Thymus (tissue), 11 donors: ENCODE results near the gene GASK1B. TPM values are rescaled to one million over a fixed set of nuclear protein-coding genes. Genes with fewer than 3 reads are reported as not detected.

ENCODE experiments used
- DNase-seq, 9 donors: peaks; one replicate each; pipeline ENCODE4 v3.0.0-alpha.2; 2013; ENCODE audit warnings: low spot score in 9 of 9, low read depth in 6 of 9, missing footprints in 1 of 9
- H3K27ac ChIP-seq, 2 donors: one replicate each; pipeline ENCODE4 v1.5.1; 2013; ENCODE audit warnings: control low read depth in 1 of 2, low read depth in 1 of 2, low read length in 1 of 2, mild to moderate bottlenecking in 1 of 2, moderate library complexity in 1 of 2
- H3K27me3 ChIP-seq, 2 donors: one replicate each; pipeline ENCODE4 v1.5.1; 2013; ENCODE audit warnings: low read length in 1 of 2; ENCODE audit not compliant: control insufficient read depth in 2 of 2, insufficient read depth in 1 of 2
- H3K36me3 ChIP-seq, 2 donors: one replicate each; pipeline ENCODE4 v1.5.1; 2013; ENCODE audit warnings: low read length in 1 of 2, mild to moderate bottlenecking in 1 of 2, moderate library complexity in 1 of 2; ENCODE audit not compliant: control insufficient read depth in 2 of 2, insufficient read depth in 2 of 2
- H3K4me1 ChIP-seq, 2 donors: one replicate each; pipeline ENCODE4 v1.5.1; 2013; ENCODE audit warnings: low read length in 2 of 2; ENCODE audit not compliant: control insufficient read depth in 2 of 2, insufficient read depth in 2 of 2
- H3K4me3 ChIP-seq, 2 donors: one replicate each; pipeline ENCODE4 v1.5.1; 2013; ENCODE audit warnings: low read length in 2 of 2, control low read depth in 1 of 2, mild to moderate bottlenecking in 1 of 2
- H3K9me3 ChIP-seq, 2 donors: one replicate each; pipeline ENCODE4 v1.5.1; 2013; ENCODE audit warnings: low read length in 1 of 2, mild to moderate bottlenecking in 1 of 2; ENCODE audit not compliant: control insufficient read depth in 2 of 2, insufficient read depth in 1 of 2
- WGBS: extraction: QIAGEN DNeasy Blood & Tissue Kit; methylation state at CpG from one replicate; pipeline ENCODE4 v1.1.7; 2013; 5-methylcytosine and 5-hydroxymethylcytosine counted together
- polyA plus RNA-seq: library from polyadenylated mRNA; stranded (reverse); fragments of 200-250 nt; gene quantifications from one replicate; pipeline ENCODE4 v1.2.3, GENCODE V29; 2013
- total RNA-seq: library from RNA; stranded (reverse); fragments of 120-200 nt; gene quantifications from one replicate; pipeline ENCODE4 v1.2.4, GENCODE V29; 2013
- donor health status: healthy.

GASK1B gene
- total and polyA plus RNA-seq, 2 donors: 3.5 to 5.7 TPM

- H3K36me3 ChIP-seq: no peaks in the 10 kb centered on the region
- no peak overlapping the region for H3K4me3 ChIP-seq
- no peaks in the 10 kb centered on the region for H3K9me3 ChIP-seq
- no peaks in the 10 kb centered on the region for H3K27me3 ChIP-seq
- H3K27ac ChIP-seq: no peak overlapping the region
- H3K4me1 ChIP-seq: no peaks in the 10 kb centered on the region
- no peak for DNase-seq
- 94% methylated on average over 5 of the region's 5 CpGs for WGBS
These were observed 19.8 kb upstream of the GASK1B start for GRCh38 chr4:158192439-158193158.

DNA sequence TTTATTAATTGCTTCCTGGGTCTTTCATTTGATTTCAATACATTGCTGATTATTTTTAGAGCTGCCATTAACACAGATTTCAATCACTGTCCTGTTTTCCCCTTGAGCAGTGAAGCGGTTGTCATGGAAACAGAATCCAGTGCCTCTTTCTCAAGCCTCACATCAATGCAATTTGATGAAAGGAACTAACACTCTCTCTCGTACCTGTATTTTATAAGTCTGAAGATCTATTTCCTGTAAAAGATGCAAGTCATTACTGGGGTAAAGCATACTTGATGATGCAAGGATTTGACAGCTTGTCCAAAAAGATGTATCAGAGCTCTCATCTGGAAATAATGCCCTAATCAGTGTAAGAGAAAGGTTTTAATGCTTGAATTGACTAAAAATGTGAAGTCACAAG is 17.9 kb upstream of the GASK1B start:
- no peaks in the 10 kb centered on the region for H3K4me1 ChIP-seq
- 54% methylated on average over 2 of the region's 2 CpGs for WGBS
- H3K4me3 ChIP-seq: no peak overlapping the region
- no peak overlapping the region for H3K27ac ChIP-seq
- DNase-seq: no peak
- no peaks in the 10 kb centered on the region for H3K27me3 ChIP-seq
- H3K36me3 ChIP-seq: no peaks in the 10 kb centered on the region
- no peaks in the 10 kb centered on the region for H3K9me3 ChIP-seq

DNA sequence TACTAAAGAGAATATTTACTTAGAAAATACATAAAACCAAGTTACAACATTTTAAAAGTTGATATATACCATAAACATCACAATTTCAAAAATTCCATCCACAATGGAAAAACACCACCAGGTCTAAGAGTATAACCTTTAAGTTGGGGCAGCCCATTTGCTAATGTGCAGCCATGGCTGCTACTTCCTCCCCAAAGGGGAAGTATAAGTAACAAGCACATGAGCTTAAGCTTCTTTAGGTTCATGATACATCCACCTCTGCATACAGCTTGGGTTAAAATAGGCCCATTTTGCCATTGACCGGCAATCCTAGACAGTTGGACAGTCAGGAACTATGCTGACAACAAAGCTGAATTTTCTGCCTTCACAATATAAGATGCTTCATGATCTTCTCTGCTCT is 16.6 kb upstream of the GASK1B start:
- Histone ChIP-seq H3K9me3 (no peaks in the 10 kb centered on the region), H3K36me3 (no peaks in the 10 kb centered on the region), H3K27me3 (no peaks in the 10 kb centered on the region), H3K27ac (no peak overlapping the region), H3K4me1 (no peaks in the 10 kb centered on the region), H3K4me3 (no peak overlapping the region)
- DNase-seq: no peak
- 100% methylated on average over 1 of the region's 1 CpG for WGBS

GRCh38 chr4:158186815-158187214 is 14.0 kb upstream of the GASK1B start:
- no peaks in the 10 kb centered on the region for H3K4me1 ChIP-seq
- H3K4me3 ChIP-seq: no peak overlapping the region
- WGBS: 52% methylated on average over 2 of the region's 2 CpGs
- H3K27me3 ChIP-seq: no peaks in the 10 kb centered on the region
- DNase-seq: no peak
- H3K27ac ChIP-seq: no peak overlapping the region
- H3K9me3 ChIP-seq: no peaks in the 10 kb centered on the region
- H3K36me3 ChIP-seq: no peaks in the 10 kb centered on the region

DNA sequence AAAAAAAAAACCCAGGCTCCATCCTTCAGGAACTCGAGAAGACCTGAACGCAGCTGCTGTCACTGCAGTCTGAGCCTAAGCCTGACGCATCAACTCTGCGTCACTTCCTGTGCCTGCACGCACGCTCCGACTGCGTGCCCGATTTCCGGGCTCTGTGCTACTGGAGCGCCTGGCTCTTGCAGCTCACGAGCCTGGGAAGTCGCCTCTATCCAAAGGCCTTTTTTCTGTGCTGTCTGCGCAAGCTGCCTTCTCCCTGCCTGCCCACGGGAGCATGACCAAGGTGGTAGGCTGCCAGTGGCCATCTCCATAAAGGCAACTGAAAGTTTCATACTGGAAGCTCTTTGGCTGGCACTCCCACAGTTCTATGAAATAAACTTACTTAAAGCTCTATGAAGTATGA is 9.9 kb upstream of the GASK1B start:
- 94% methylated on average over 15 of the region's 15 CpGs for WGBS
- no peaks in the 10 kb centered on the region for H3K27me3 ChIP-seq
- H3K9me3 ChIP-seq: no peaks in the 10 kb centered on the region
- DNase-seq: no peak
- H3K4me3 ChIP-seq: no peak overlapping the region
- H3K4me1 ChIP-seq: no peaks in the 10 kb centered on the region
- H3K27ac ChIP-seq: no peak overlapping the region
- H3K36me3 ChIP-seq: no peaks in the 10 kb centered on the region

DNA sequence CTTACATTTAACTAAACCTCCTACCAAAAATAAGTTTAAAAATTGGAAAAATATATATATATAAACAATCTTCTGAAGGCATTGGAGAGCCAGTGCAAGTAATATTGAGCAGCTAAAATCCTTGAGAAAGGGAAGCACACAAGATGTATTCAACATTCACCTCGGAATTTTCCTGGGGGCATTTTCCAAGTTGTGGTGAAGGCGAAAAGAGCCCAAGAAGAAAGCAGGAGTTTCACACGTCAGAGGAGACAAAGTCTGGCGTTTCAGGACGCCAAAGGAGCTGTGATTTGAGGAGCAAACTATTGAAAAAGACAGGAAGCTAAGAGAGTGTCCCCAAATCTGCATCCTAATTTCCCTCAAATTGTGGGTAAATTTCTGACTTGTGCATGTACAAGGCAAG is 9.1 kb upstream of the GASK1B start:
- H3K4me1 ChIP-seq: no peaks in the 10 kb centered on the region
- no peaks in the 10 kb centered on the region for H3K27me3 ChIP-seq
- no peak overlapping the region for H3K27ac ChIP-seq
- no peaks in the 10 kb centered on the region for H3K36me3 ChIP-seq
- H3K9me3 ChIP-seq: no peaks in the 10 kb centered on the region
- 93% methylated on average over 5 of the region's 5 CpGs for WGBS
- no peak for DNase-seq
- no peak overlapping the region for H3K4me3 ChIP-seq

DNA sequence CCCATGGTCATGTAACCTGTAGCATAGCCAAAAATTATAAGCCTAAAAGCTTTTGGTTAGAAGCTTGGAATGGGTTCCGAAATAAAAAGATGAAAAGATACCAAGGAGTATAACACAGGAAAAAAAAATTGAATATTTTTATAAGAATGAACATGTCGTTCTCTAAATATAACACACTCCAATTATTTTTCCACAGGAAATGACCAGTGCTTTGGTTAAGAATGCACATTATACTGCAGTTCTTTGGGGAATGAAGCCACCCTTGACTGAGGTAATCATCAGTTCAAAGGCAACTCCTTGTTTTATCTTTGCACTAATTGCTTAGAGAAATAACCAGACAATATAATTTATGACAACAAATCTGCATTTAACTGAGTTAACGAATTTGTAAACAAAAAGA is 6.6 kb upstream of the GASK1B start:
- Histone ChIP-seq H3K27me3 (no peaks in the 10 kb centered on the region), H3K36me3 (no peaks in the 10 kb centered on the region), H3K27ac (no peak overlapping the region), H3K9me3 (no peaks in the 10 kb centered on the region), H3K4me1 (no peaks in the 10 kb centered on the region), H3K4me3 (no peak overlapping the region)
- WGBS: 94% methylated on average over 3 of the region's 3 CpGs
- DNase-seq: no peak

DNA sequence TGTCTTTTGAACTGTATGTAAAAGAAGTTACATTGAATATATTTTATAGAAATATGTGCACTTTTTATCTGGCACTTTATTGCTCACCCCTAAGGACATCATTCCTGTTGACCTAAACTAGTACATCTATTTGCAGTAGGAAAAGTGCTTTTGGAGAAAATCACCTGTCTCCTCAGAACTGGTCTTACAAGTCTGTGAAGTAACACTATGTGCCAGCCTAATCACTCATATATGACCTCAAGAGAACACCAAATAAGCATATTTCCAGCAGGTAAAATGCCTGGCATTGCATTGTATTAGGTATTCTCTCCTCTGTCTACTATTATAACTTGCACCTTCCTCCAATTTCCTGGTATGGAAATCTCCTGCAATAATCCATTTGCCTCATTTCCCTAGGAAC is 4.0 kb upstream of the GASK1B start:
- H3K27me3 ChIP-seq: peaks cover 0 to 11% of the 10 kb centered on the region in 2 donors
- H3K27ac ChIP-seq: no peak overlapping the region
- H3K36me3 ChIP-seq: no peaks in the 10 kb centered on the region
- H3K4me3 ChIP-seq: no peak overlapping the region
- no peak for DNase-seq
- H3K4me1 ChIP-seq: no peaks in the 10 kb centered on the region
- no peaks in the 10 kb centered on the region for H3K9me3 ChIP-seq

GRCh38 chr4:158176108-158176507 is 3.3 kb upstream of the GASK1B start:
- WGBS: 94% methylated on average over 2 of the region's 2 CpGs
- Histone ChIP-seq H3K36me3 (no peaks in the 10 kb centered on the region), H3K4me1 (no peaks in the 10 kb centered on the region), H3K27ac (no peak overlapping the region), H3K27me3 (peaks cover 1 to 15% of the 10 kb centered on the region in 2 donors), H3K9me3 (no peaks in the 10 kb centered on the region), H3K4me3 (no peak overlapping the region)
- no peak for DNase-seq
